ENCODE data around the gene SMIM14. TPM values are rescaled to one million over a fixed set of nuclear protein-coding genes. Genes with fewer than 3 reads are reported as not detected.
"Not testable (repeated sequence)": the region's sequence is repeated elsewhere in the genome, so short reads cannot be mapped to it uniquely, and the experiment has no call there.

SMIM14 gene
- 10 to 100 TPM; 55.0 to 60.8 (median 60.2) TPM for polyA plus RNA-seq (ENCODE audit: insufficient read length in 3 of 3)

DNA sequence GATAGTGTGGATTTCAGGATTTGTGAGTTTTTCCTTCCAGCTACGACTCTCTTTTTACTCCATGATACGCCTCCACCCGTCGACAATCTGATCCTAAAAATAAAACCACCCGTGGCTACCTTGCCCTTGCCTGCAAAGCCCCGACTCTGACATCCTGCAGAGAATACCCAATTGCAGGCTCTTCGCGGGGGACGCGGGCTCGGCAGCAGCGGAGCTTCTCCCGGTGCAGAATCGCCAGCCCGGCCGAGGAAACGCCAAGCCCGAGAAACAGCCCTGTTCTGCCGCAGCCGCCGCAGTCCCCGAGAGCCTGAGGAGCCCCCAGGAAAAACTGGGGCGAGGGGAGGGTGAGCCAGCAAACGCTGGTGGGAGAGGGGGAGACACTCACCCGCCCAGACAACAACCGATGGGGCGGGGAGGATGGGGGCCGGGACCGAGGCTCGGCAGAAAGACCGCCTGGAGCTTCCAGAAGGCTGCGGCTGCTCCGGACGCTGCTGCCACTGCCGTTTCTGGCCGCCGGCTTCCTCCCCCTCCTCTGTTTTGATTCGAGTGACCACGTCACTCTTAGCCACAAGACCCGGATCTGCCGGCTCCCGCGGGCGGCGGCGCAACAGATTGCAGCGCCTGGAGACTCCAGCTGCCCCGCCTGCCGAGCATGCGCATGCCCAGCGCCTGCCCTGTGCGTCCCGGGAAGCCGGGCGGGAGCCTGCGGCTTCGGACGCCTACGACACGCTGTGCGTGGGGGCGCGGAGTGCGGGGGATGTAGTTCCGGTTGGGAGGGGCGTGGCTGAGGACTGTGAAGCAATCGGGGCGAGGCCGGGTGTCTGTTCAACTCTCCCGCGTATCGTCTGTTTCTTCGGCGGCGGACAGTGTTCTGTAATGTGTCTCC lies at the start of gene SMIM14:
Gene SMIM14, minus strand, starts transcription at position 512 of the 886 bp plus-strand sequence. CDS start 33,720 bp downstream, outside the sequence.
- peak; percentile 85 to 95 (median 93) for DNase-seq (ENCODE audit: low read depth in 3 of 3, low spot score in 2 of 3)

DNA sequence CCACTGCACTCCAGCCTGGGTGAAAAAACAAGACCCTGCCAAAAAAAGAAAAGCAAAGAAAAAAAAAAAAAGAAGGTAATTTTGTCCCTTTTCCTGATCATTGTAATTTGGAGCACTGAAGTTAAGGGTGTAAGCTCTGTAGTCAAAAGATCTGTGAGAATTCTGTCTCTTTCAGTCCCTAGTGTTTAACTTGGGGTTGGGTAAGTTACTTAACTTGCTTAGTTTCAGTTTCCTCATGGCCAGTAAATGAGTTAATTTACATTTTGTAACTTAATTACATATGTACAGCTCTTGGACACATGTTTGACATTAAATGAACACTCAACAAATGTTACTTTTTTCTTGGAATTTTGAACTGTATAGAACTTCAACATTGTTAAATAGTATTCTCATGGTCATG lies 48.3 kb upstream of the SMIM14 start:
- DNase-seq (ENCODE audit: low read depth in 3 of 3, low spot score in 2 of 3): no peak

DNA sequence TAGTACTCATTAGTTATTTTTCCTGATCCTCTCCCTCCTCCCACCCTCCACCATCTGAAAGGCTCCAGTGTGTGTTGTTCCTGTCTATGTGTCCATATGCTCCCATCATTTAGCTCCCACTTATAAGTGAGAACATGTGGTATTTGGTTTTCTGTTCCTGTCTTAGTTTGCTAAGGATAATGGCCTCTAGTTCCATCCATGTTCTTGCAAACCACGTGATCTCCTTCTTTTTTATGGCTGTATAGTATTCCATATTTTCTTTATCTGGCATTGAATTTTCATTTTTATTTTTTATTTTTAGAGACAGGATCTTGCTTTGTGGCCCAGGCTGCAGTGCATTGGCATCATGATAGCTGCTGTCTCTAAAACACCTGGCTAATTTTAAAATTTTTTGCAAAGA lies 47.3 kb upstream of the SMIM14 start:
- no peak for DNase-seq (ENCODE audit: low read depth in 3 of 3, low spot score in 2 of 3)

DNA sequence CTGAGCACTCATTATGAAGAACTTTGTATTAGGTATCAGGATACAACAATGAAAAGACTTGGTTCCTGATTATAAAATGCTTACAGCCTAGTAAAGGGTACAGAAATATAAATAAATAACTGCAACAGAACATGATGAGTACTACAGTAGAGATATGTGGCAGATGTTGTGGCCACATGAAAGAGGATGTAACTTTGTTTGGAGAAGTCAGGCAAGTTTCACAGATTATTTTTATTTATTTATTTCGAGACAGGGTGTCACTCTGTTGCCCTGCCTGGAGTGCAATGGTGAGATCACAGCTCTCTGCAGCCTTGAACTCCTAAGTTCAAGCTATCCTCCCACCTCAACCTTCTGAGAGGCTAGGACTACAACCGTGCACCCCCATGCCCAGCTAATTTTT lies 43.5 kb upstream of the SMIM14 start:
- DNase-seq (ENCODE audit: low read depth in 3 of 3, low spot score in 2 of 3): no peak

DNA sequence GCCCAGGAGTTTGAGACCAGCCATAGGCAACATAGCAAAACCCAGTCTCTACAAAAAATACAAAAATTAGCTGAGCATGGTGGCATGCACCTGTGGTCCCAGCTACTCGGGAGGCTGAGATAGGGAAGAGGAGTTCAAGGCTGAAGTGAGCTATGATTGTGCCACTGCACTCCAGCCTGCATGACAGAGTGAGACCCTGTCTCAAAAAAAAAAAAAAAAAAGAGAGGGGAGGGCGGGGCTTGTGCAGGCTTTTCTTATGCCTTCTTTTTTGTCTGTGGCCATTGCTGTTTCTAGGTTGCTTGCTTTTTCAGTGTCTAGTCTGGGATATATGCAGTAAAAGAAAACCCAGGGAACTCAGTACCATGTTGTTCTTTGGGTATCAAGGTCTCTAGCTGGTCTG lies 42.3 kb upstream of the SMIM14 start:
- not testable (repeated sequence) for DNase-seq (ENCODE audit: low read depth in 3 of 3, low spot score in 2 of 3)

DNA sequence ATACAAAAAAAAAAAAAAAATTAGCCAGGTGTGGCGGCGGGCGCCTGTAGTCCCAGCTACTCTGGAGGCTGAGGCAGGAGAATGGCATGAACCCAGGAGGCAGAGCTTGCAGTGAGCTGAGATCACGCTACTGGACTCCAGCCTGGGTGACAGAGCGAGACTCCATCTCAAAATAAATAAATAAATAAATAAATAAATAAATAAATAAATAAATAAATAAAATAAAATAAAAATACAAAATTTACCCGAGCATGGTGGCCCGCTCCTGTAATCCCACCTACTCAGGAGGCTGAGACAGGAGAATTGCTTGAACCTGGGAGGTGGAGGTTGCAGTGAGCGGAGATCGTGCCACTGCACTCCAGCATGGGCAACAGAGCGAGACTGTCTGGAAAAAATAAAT lies 37.0 kb upstream of the SMIM14 start:
- not testable (repeated sequence) for DNase-seq (ENCODE audit: low read depth in 3 of 3, low spot score in 2 of 3)

DNA sequence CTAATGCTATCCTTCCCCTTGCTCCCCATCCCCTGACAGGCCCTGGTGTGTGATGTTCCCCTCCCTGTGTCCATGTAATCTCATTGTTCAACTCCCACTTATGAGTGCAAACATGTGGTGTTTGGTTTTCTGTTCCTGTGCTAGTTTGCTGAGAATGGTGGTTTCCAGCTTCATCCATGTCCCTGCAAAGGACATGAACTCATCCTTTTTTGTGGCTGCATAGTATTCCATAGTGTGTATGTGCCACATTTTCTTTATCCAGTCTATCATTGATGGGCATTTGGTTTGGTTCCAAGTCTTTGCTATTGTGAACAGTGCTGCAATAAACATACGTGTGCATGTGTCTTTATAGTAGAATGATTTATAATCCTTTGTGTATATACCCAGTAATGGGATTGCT lies 31.6 kb upstream of the SMIM14 start:
- DNase-seq (ENCODE audit: low read depth in 3 of 3, low spot score in 2 of 3): not testable (repeated sequence)

DNA sequence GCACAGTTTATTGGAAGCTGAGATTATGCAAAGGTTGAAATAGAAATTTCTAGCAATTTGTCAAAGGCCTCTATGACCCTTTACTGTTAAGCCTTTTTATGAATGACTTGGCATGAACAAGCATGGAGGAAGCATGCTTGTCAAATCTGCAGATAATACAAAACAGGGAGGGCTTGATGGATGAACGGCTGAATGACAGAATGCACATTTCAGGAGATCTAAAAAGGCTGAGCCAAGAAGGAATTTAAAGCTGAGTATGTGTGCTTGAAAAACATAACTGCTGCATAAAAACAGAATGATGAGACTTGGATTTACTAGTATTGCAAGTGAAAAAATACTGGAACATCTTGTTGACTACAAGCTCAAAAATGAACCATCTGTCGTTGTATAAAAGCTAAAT lies 30.2 kb upstream of the SMIM14 start:
- DNase-seq (ENCODE audit: low read depth in 3 of 3, low spot score in 2 of 3): no peak

DNA sequence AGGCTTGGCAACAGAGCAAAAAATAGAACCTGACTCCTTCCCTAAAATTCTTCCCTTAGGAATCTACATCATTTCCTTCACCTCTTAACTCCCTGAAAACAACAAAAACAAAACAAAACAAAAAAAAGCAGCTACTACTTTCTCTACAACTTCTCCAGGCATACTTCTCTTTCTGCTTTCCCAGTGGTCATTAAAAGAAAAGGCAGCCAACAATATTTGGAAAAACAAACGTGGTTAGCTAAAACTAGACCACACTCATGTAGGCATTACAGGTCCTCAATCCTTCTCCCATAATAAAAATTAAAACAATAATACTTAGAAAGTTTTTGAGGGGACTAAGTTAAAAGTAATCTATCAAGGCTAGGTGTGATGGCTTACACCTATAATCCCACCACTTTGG lies 29.0 kb upstream of the SMIM14 start:
- DNase-seq (ENCODE audit: low read depth in 3 of 3, low spot score in 2 of 3): no peak

DNA sequence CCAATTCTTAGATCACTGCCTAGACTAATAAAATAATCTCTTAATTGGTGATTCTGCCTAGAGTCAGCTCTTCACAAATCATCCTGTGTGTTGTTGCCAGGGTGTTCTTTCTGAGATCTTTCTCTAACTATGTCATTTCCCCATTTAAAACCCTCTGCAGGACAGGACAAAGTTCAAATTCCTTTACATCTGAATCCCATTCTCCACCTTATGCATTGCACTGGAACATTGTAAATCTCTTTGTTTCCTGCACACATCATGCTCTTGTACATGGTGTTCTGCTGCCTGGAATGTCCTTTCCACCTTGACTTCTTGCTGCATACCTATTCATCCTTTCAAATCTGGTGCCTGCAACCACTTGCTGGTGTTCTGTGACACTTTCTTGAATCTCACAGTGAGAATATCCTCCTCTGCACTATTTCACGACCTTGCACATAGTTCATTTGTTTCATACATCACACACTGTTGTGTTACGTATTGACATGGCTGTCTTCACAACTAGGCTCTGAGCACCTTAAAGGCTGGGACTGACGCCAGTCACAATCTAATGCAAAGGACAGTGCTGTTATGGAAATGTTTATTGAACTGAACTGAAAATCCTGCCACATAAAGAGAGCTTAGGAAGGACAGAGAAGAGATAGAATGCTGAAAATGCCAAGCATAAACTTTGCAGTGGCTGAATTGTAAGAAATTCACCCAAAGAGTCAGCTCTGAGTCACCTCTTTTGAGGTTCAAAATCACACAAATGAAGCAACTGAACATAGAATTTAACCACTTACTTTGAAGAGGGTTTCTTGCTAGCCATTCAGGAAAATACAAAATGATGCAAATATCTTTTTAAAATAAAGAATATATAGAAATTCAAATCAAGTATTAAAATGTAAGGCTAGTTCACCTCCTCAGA lies 26.4 kb upstream of the SMIM14 start:
- DNase-seq (ENCODE audit: low read depth in 3 of 3, low spot score in 2 of 3): no peak

DNA sequence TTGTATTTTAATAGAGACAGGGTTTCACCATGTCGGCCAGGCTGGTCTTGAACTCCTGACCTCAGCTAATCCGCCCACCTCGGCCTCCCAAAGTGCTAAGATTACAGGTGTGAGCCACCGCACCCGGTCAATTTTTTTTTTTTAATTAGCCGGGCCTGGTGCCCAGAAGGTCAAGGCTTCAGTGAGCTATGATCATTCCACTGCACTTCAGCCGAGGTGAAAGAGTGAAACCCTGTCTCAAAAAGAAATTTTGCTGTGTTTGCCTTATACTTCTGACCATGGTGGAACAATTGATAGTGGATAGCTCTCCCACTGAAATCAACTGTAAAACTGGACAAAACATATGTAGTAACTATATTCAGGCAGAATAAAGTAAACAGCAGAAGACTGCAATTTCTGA lies 24.0 kb upstream of the SMIM14 start:
- no peak for DNase-seq (ENCODE audit: low read depth in 3 of 3, low spot score in 2 of 3)

DNA sequence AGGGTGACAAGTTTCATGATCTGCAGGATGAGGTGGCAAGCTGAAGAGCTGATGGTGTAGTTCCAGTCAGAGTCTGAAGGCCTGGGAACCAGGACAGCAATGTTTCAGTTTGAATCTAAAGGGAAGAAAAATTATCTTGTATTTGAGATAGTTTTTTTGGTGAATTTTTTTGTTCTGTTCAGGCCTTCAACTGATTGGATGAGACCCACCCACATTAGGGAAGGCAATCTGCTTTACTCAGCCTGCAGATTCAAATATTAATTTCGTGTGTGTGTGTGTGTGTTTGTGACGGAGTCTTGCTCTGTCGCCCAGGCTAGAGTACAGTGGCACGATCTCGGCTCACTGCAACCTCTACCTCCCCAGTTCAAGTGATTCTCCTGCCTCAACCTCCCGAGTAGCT lies 22.1 kb upstream of the SMIM14 start:
- DNase-seq (ENCODE audit: low read depth in 3 of 3, low spot score in 2 of 3): no peak

DNA sequence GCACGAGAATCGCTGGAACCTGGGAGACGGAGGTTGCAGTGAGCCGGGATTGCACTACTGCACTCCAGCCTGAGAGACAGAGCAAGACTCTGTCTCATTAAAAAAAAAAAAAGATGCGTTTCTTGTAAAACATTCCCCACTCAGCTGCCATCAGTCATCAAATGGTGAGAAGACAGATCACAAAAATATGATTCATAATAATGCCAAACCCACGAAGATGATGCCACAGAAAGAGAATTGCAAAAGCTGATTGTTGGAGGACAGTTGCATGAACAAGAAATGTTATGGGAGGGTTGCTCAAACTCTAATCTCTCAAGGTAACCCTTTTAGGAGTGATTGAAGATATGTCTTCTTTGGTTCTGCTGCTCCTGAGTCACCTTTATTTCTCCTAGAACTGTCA lies 21.4 kb upstream of the SMIM14 start:
- no peak for DNase-seq (ENCODE audit: low read depth in 3 of 3, low spot score in 2 of 3)

DNA sequence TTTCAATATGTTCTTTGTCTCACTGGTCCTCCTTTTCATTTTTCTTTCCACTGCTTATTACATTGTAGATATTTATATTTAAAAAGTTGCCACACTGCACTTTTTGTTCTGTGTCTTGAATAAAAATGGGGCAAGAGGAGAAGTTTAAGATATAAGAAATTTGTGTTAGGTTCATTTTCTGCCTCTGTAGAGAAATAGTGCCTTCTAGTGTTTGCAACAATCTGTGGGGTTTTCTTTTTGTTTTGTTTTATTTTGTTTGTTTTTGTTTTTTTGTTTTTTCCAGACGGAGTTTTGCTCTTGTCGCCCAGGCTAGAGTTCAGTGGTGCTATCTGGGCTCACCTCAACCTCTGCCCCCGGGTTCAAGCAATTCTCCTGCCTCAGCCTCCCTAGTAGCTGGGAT lies 20.1 kb upstream of the SMIM14 start:
- no peak for DNase-seq (ENCODE audit: low read depth in 3 of 3, low spot score in 2 of 3)

DNA sequence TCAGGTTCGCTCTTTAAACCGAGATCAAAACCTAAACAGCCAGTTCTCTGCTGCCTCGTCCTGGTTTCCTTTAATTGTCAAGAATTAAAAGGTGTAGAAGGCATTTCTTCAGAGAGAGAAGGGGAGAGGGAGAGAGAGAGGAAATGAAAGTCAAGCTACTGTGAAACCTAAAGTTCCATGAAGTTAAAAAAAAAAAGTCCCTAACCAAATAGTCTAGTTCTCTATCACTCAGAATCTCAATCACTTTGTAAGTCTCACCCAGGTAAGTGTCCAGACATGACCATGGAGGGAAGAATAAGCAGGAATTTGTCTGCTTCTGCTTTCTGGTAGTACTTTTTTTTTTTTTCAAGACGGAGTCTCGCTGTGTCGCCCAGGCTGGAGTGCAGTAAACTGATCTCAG lies 18.8 kb upstream of the SMIM14 start:
- DNase-seq (ENCODE audit: low read depth in 3 of 3, low spot score in 2 of 3): no peak

DNA sequence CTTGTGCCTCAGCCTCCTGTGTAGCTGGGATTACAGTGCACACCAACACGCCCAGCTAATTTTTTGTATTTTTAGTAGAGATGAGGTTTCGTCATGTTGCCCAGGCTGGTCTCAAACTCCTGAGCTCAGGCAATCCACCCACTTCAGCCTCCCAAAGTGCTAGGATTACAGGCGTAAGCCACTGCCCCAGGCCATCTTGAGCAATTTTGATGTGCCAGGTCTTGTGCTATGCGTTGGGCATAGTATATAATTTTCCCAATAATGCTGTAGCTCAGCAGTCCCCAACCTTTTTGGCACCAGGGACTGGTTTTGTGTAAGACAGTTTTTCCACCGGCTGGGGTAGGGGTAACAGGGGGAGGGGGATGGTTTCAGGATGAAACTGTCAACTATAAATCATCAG lies 18.0 kb upstream of the SMIM14 start:
- not testable (repeated sequence) for DNase-seq (ENCODE audit: low read depth in 3 of 3, low spot score in 2 of 3)

DNA sequence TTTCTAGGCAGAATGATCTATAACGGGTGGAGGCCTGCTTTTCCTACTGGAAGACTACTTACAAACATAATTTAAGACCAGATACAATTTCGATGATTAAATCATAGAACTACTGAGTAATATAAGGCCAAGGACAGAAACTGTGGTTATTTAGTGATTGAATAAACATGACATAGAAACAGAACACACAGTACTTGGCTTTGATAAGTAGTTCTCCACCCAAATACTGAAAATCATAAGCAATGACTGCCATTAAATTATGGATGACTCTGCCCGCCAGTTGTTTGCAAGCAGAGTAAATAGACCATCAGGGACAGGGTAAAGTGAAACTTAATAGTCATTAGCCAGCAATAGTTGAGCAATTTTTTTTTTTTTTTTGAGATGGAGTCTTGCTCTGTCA lies 17.2 kb upstream of the SMIM14 start:
- DNase-seq (ENCODE audit: low read depth in 3 of 3, low spot score in 2 of 3): no peak

DNA sequence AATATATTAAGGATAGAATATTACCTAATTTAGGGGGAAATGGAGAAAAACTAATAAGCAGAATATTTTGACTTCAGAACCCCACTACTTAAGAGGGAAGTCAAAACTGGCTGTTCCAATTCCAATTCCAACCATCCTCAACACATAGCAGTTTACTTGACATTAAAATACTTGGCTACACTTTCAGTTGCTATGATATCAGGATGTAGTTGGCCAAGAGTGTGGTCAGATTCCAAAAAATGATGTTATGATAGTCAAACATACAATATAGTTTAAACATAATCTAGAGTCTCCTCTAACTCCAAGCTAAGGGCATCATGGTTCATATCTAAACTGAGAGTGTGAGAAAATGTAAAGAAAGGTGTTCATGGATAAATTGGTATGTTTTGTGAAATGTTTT lies 16.5 kb upstream of the SMIM14 start:
- no peak for DNase-seq (ENCODE audit: low read depth in 3 of 3, low spot score in 2 of 3)

DNA sequence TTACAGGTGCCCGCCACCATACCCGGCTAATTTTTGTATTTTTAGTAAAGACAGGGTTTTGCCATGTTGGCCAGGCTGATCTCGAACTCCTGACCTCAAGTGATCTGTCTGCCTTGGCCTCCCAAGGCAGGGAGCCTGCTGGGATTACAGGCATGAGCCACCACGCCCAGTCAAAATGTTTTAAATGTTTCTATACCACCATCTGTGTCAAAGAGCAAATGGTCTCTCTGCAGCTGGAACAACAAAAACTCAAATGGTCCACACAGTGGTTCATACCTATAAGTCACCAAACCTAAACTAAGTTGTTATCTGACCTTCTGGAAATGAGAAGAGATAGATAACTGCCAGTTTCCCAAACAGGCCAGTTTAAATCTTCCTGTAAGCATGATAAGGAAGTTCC lies 12.9 kb upstream of the SMIM14 start:
- DNase-seq (ENCODE audit: low read depth in 3 of 3, low spot score in 2 of 3): not testable (repeated sequence)

DNA sequence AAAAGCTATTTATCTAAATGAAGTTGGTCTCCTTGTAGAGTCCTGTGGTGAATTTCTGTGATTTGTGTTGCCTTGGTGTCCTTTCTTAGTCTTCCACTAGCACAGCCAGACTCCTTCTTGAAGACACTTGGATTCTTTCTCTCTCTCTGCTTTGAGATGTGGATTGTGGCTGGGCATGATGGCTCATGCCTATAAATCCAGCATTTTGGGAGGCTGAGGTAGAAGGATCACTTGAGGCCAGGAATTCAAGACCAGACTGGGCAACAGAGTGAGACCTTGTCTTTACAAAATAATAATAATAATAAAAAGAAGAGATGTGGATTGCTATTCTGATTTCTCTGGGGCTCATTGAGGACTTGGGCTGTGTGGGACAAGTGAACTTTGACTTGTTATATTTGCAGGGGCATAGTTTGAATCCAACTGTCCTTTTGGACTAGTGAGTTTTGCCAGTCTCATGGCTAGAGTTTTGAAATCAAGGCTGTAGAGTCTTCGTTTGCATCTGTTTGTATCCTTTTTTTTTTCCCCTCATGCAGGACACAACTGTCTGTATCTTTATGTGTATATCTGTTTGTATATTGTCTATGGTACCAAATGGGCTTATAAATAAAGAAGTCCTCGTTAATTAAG lies 11.1 kb upstream of the SMIM14 start:
- no peak for DNase-seq (ENCODE audit: low read depth in 3 of 3, low spot score in 2 of 3)

Data from right renal cortex interstitium (tissue), 3 donors.